Ovary (tissue), 9 donors: Measurements from ENCODE around the gene PARD3. TPM values are rescaled to one million over a fixed set of nuclear protein-coding genes. Genes with fewer than 3 reads are reported as not detected.

Source experiments
- DNase-seq, 5 donors: peaks; one replicate each; pipeline ENCODE4 v3.0.0-alpha.2; 2019 to 2020
- H3K27ac ChIP-seq, 2 donors: fragments of 200-600 bp; one replicate each; pipeline versions ENCODE4 v1.5.1 to v1.8.0; 2019 to 2022
- H3K27me3 ChIP-seq: fragments of 200-600 bp; one replicate; pipeline ENCODE4 v1.8.0; 2022
- H3K36me3 ChIP-seq: fragments of 200-600 bp; sonication (generic); one replicate; pipeline ENCODE4 v1.5.1; 2019
- H3K4me1 ChIP-seq: one replicate; pipeline ENCODE4 v1.8.1; 2013; ENCODE audit warnings: mild to moderate bottlenecking, moderate library complexity; ENCODE audit not compliant: insufficient read depth
- H3K4me3 ChIP-seq: fragments of 200-600 bp; sonication (generic); one replicate; pipeline ENCODE4 v1.5.1; 2017
- H3K9me3 ChIP-seq, 2 donors: fragments of 200-600 bp in 1 of 2; sonication (generic) in 1 of 2; one replicate each; pipeline versions ENCODE4 v1.5.1 to v1.8.1; 2013 to 2019; ENCODE audit warnings: mild to moderate bottlenecking in 1 of 2, moderate library complexity in 1 of 2
- CTCF ChIP-seq, 3 donors: fragments of 450-650 bp in 2 of 3; fragments of 200-600 bp in 1 of 3; IDR thresholded peaks; one replicate each; pipeline versions ENCODE4 v1.5.1 to v1.8.0; 2016 to 2022; ENCODE audit warnings: antibody characterized with exemption in 3 of 3, mild to moderate bottlenecking in 1 of 3
- EP300 ChIP-seq: sonication (generic); formaldehyde crosslinking; IDR thresholded peaks from one replicate; pipeline ENCODE4 v1.6.1; 2017; ENCODE audit warnings: antibody characterized with exemption
- POLR2A ChIP-seq: fragments of 450-650 bp; IDR thresholded peaks from one replicate; pipeline ENCODE4 v1.6.1; 2017; ENCODE audit warnings: antibody characterized with exemption, mild to moderate bottlenecking, moderate library complexity
- WGBS, 3 donors: extraction: QIAGEN DNeasy Blood & Tissue Kit in 1 of 3; methylation state at CpG; one replicate each; pipeline versions ENCODE4 v1.1.5 to v1.1.7; 2013 to 2017; 5-methylcytosine and 5-hydroxymethylcytosine counted together
- intact Hi-C, 4 donors: fragments of 100-400 bp; cut with DNase I; formaldehyde crosslinking; loops; one replicate each; pipeline versions ENCODE4 v1.11.0 to v1.15.1; 2022 to 2023
- polyA plus RNA-seq, 2 donors: library from polyadenylated mRNA; stranded (reverse); fragments of 200-250 nt in 1 of 2; fragments of 350-450 nt in 1 of 2; fragmentation: Illumina TruSeq in 1 of 2; extraction: RNeasy Lipid Tissue Mini Kit (QIAGEN cat#74804) in 1 of 2; gene quantifications; one replicate each; pipeline ENCODE4 v1.2.3, GENCODE V29; 2013 to 2014
- total RNA-seq, 7 donors: library from RNA; depleted of rRNA in 2 of 7; stranded (reverse); fragments of >200 nt in 2 of 7; fragmentation: NEBNext Ultra II Directional in 3 of 7; extraction: Animal tissue kit (Norgen Biotek cat#: 25700) in 3 of 7; gene quantifications; one replicate each; pipeline versions ENCODE4 v1.1.0 to v1.2.4, GENCODE V29; 2016 to 2023
- donor health status: DM: no; HTN: no; CAD: no; lungs with moderate emphysema.
- donor health status: DM: no; HTN: no; CAD: no.
- donor health status: Bipolar disorder and iron deficiency.
- donor health status: DM: yes; HTN: yes; CAD: no.
- donor health status: DM: no; HTN: no; CAD: no.
- donor health status: DM: yes; HTN: yes; CAD: no.

Gene PARD3
- total and polyA plus RNA-seq, 9 donors, result 31.8 to 92.3 (median 67.1) TPM

DNA sequence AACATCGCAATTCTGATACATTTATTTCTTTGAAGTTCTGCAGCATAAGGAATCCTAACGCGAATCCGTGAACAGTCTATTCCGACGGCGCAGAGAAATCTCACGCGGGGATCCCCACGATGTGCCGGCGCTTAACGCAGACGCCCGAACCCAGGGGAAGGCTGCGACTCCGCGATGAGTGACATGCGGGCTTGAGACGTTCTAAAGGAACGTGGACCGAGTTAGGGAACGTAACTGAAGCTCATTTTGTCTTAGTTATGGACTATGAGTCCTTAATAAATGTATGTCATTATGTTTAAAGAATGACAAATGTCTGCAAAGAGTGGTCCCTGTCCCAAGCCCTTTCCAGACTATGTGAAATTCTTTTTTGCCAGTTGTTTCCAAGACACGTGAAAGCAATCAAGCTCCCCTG, 995 bp upstream of the PARD3 start:
- Histone ChIP-seq H3K4me3 (peak overlapping the region; percentile 67), H3K36me3 (no peaks in the 10 kb centered on the region), H3K27ac (peak overlapping the region in 1 of 2 donors; percentile 94), H3K27me3 (no peaks in the 10 kb centered on the region), H3K9me3 (no peaks in the 10 kb centered on the region), H3K4me1 (peaks cover 10% of the 10 kb centered on the region)
- TF ChIP-seq CTCF (IDR thresholded peaks at IDR 0.05), result no peak
- intact Hi-C loops, result loop anchor here (10.0 kb wide), 3 partner anchors 81 to 151 kb away; no protein-coding TSS in a partner anchor
- peak in 1 of 5 donors; percentile 43 for DNase-seq
- 0 to 1% (median 0%) methylated on average over 24 of the region's 24 CpGs for WGBS, 3 donors

DNA sequence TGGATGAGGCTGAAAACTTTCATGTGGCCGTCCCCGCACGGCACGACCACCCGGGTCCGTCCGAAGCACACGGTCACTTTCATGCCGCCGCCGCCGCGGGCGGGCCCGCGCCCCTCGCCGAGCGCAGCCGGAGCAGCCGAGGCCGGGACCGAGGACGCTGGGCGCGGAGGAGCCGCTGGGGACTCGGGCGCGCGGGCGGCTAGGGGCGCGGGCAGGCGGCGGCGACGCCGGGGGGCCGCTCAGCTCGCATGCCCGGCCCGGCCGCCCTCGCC, 247 bp downstream of the PARD3 start:
- no peaks in the 10 kb centered on the region for H3K9me3 ChIP-seq
- intact Hi-C loops, result loop anchor here (10.0 kb wide), 3 partner anchors 80 to 150 kb away; no protein-coding TSS in a partner anchor
- H3K27me3 ChIP-seq, result no peaks in the 10 kb centered on the region
- H3K4me1 ChIP-seq, result peaks cover 13% of the 10 kb centered on the region
- peak overlapping the region; percentile 94 to 97 for H3K27ac ChIP-seq
- no peak for TF ChIP-seq POLR2A
- no peak for TF ChIP-seq CTCF (IDR thresholded peaks at IDR 0.05)
- 0 to 1% (median 1%) methylated on average over 4 to 45 of the region's 45 CpGs for WGBS, 3 donors
- no peak for DNase-seq
- H3K4me3 ChIP-seq, result peak overlapping the region; percentile 67
- H3K36me3 ChIP-seq, result no peaks in the 10 kb centered on the region

DNA sequence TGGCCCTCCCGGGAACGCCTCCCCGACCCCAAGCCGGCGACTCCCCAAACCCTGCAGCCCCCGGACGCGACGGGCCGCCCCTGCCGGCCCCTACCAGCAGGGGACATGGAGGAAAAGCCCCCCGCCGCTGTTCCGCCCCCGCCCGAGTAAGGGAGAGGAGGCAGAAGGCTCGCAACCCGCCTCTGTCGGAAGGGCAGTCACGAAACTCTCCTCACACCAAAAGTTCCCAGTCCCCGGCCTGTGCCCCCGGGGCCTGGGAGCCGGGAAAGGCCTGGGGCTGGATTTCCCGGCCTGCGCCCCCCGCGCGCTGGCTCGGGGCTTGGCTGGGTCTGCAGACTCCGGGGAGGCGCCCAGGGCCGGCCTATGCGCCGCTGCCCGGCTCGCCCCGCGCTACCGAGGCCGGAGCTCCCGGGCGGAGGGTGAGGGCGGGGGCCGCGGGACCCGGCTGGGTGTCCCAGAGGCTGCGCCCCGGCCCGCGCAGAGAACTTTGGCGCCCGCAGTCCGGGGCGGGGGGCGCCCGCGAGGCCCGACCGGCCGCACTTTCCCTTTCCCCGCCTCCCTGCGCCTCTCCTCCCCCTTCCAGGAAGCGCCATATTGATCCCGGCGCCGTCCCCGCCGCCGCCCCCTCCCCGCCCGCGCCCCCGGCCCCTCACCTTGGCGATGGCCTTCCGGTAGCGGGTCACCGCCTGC, 728 bp downstream of the PARD3 start:
- DNase-seq, result peak; percentile 66 to 79 (median 72)
- WGBS, 3 donors, result 0 to 1% (median 0%) methylated on average over 30 to 77 of the region's 77 CpGs
- Histone ChIP-seq H3K27ac (peak overlapping the region; percentile 94 to 97), H3K36me3 (no peaks in the 10 kb centered on the region), H3K4me1 (peaks cover 15% of the 10 kb centered on the region), H3K27me3 (no peaks in the 10 kb centered on the region), H3K9me3 (no peaks in the 10 kb centered on the region), H3K4me3 (peak overlapping the region; percentile 67)
- no peak for TF ChIP-seq CTCF (IDR thresholded peaks at IDR 0.05)
- TF ChIP-seq EP300, result no peak
- peak; percentile 21 for TF ChIP-seq POLR2A
- intact Hi-C loops, result loop anchor here (10.0 kb wide), 3 partner anchors 80 to 150 kb away; no protein-coding TSS in a partner anchor

- DNase-seq, result peak in 1 of 5 donors; percentile 61
- H3K9me3 ChIP-seq, result no peaks in the 10 kb centered on the region
- WGBS, 3 donors, result 4 to 7% (median 6%) methylated on average over 17 to 19 of the region's 19 CpGs
- no peaks in the 10 kb centered on the region for H3K36me3 ChIP-seq
- H3K27ac ChIP-seq, result peak overlapping the region; percentile 94 to 97
- H3K4me1 ChIP-seq, result peaks cover 21% of the 10 kb centered on the region
- H3K27me3 ChIP-seq, result no peaks in the 10 kb centered on the region
- H3K4me3 ChIP-seq, result peak overlapping the region; percentile 67
- TF ChIP-seq CTCF (IDR thresholded peaks at IDR 0.05) (no peak), POLR2A (no peak), EP300 (no peak)
- intact Hi-C loops, result loop anchor here (10.0 kb wide), 3 partner anchors 79 to 149 kb away; no protein-coding TSS in a partner anchor
These were observed 1.4 kb downstream of the PARD3 start for GRCh38 chr10:34813626-34814222.
